HEK293T (cell line): Measurements from ENCODE around the gene PRKRIP1.
"Not testable (repeated sequence)": the region's sequence is repeated elsewhere in the genome, so short reads cannot be mapped to it uniquely, and the experiment has no call there.

ENCODE experiments used
- BHLHE40 ChIP-seq: fragments of 450-650 bp; IDR thresholded peaks from 2 replicates; pipeline ENCODE4 v1.6.1; 2016; ENCODE audit warnings: mild to moderate bottlenecking, moderate library complexity, borderline replicate concordance
- ELF4 ChIP-seq: fragments of 450-650 bp; IDR thresholded peaks from 2 replicates; pipeline ENCODE4 v1.6.1; 2017; ENCODE audit warnings: antibody characterized with exemption
- FOXA1 ChIP-seq: fragments of 450-650 bp; IDR thresholded peaks from 2 replicates; pipeline ENCODE4 v1.6.1; 2016; ENCODE audit warnings: mild to moderate bottlenecking
- FOXK2 ChIP-seq: fragments of 450-650 bp; IDR thresholded peaks from 2 replicates; pipeline ENCODE4 v1.6.1; 2016; ENCODE audit warnings: mild to moderate bottlenecking
- FOXM1 ChIP-seq: fragments of 450-650 bp; IDR thresholded peaks from 2 replicates; pipeline ENCODE4 v1.6.1; 2017; ENCODE audit warnings: mild to moderate bottlenecking, borderline replicate concordance
- L3MBTL2 ChIP-seq: fragments of 450-650 bp; conservative IDR thresholded peaks from 2 replicates; pipeline ENCODE4 v1.6.1; 2016; ENCODE audit warnings: mild to moderate bottlenecking
- NFRKB ChIP-seq: fragments of 450-650 bp; IDR thresholded peaks from 2 replicates; pipeline ENCODE4 v1.6.1; 2016; ENCODE audit warnings: mild to moderate bottlenecking, moderate library complexity
- SP1 ChIP-seq: fragments of 450-650 bp; IDR thresholded peaks from 2 replicates; pipeline ENCODE4 v1.6.1; 2017
- SUZ12 ChIP-seq: fragments of 450-650 bp; IDR thresholded peaks from 2 replicates; pipeline ENCODE4 v1.6.1; 2016; ENCODE audit warnings: mild to moderate bottlenecking

DNA sequence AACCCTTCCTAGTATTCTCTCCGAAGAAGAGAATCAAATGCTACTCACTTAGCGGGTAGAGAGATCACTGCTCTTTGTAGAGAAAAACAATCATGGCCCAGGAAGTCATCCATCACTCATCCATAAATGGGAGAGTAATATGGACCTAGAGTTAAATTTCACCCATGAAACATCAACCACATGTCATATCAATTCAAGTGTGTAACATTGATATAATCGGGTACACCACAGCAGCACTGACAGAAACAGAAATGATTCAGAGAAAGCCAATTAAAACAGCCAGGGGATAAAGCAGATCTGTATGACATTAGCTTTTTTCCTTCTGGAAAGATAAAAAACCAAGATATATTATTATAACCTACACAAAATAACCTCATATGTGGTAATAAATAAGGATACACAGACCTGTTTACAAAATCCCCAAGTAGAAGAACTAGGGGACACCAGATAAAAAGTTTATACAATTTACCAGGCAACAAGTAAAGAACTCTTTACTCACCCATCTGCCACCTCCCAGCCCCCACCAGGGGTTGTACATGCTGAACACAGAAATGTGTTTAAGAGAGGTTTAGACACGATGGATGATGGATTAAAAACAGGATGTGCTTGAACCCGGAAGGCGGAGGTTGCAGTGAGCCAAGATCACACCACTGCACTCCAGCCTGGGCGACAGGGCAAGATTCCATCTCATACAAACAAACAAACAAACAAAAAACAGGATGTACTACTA is 14.3 kb upstream of the PRKRIP1 start:
- not testable (repeated sequence) for TF ChIP-seq L3MBTL2, BHLHE40, SP1, FOXM1, FOXK2, SUZ12, ELF4, FOXA1, NFRKB
